Transverse colon (tissue), 4 donors: Measurements from ENCODE around the gene SMCO1. TPM values are rescaled to one million over a fixed set of nuclear protein-coding genes. Genes with fewer than 3 reads are reported as not detected.
"Not testable (repeated sequence)": the region's sequence is repeated elsewhere in the genome, so short reads cannot be mapped to it uniquely, and the experiment has no call there.

Source experiments
- DNase-seq: peaks from one replicate; pipeline ENCODE4 v3.0.0-alpha.2; 2019
- H3K27ac ChIP-seq, 4 donors: fragments of 200-600 bp; sonication (generic); 2 replicates each; pipeline ENCODE4 v1.5.1; 2016 to 2018; ENCODE audit warnings: inconsistent platforms in 4 of 4
- H3K27me3 ChIP-seq: fragments of 200-600 bp; sonication (generic); 2 replicates; pipeline ENCODE4 v1.5.1; 2017; ENCODE audit warnings: inconsistent platforms
- H3K36me3 ChIP-seq, 4 donors: fragments of 200-600 bp; sonication (generic); 2 replicates each; pipeline ENCODE4 v1.5.1; 2017 to 2019; ENCODE audit warnings: inconsistent platforms in 4 of 4
- H3K4me1 ChIP-seq, 4 donors: fragments of 200-600 bp; sonication (generic); 2 replicates each; pipeline ENCODE4 v1.5.1; 2017 to 2020; ENCODE audit warnings: inconsistent platforms in 4 of 4
- H3K4me3 ChIP-seq, 4 donors: fragments of 200-600 bp; sonication (generic); 1 replicate in 1 of 4; 2 replicates in 3 of 4; pipeline versions ENCODE4 v1.5.1 to v1.6.1; 2017 to 2019; ENCODE audit warnings: inconsistent platforms in 4 of 4
- H3K9me3 ChIP-seq, 2 donors: fragments of 200-600 bp; sonication (generic); 2 replicates each; pipeline ENCODE4 v1.5.1; 2017 to 2019; ENCODE audit warnings: inconsistent platforms in 2 of 2
- EP300 ChIP-seq: sonication (generic); formaldehyde crosslinking; IDR thresholded peaks from one replicate; pipeline ENCODE4 v1.6.1; 2017; ENCODE audit warnings: antibody characterized with exemption, low read depth
- POLR2A ChIP-seq: fragments of 450-650 bp; IDR thresholded peaks from one replicate; pipeline ENCODE4 v1.6.1; 2016; ENCODE audit warnings: antibody characterized with exemption, mild to moderate bottlenecking, moderate library complexity
- POLR2AphosphoS5 ChIP-seq, 3 donors: sonication (generic); formaldehyde crosslinking; IDR thresholded peaks; one replicate each; pipeline ENCODE4 v1.6.1; 2016; ENCODE audit warnings: antibody characterized with exemption in 3 of 3
- WGBS, 2 donors: methylation state at CpG; one replicate each; pipeline ENCODE4 v1.1.5; 2018; ENCODE audit warnings: low coverage in 1 of 2; 5-methylcytosine and 5-hydroxymethylcytosine counted together
- in situ Hi-C, 4 donors: fragments of 200-750 bp; cut with MboI; loops; one replicate each; pipeline versions ENCODE4 v1.15.0 to v1.15.1; 2017; ENCODE audit warnings: low sequenced_read_pairs in 3 of 4, low pct_ligation_motif_present in 1 of 4, low pct_unique_long_range_greater_than_20kb in 1 of 4
- intact Hi-C: fragments of 100-400 bp; cut with DNase I; formaldehyde crosslinking; loops from one replicate; pipeline ENCODE4 v1.15.1; 2023; ENCODE audit warnings: low total_unique reads
- total RNA-seq, 4 donors: library from RNA; depleted of rRNA; stranded (reverse); fragments of >200 nt; gene quantifications; one replicate each; pipeline ENCODE4 v1.1.0, GENCODE V29; 2016
- TF ChIP-seq, protein P1 (sequence below), 5 experiments: fragments of 200-600 bp in 3 of 5; fragments of 450-650 bp in 2 of 5; sonication (generic) in 3 of 5; IDR thresholded peaks; 1 replicate in 2 of 5; 2 replicates in 3 of 5; pipeline ENCODE4 v1.5.1; 2016 to 2017; ENCODE audit warnings: antibody characterized with exemption in 5 of 5, inconsistent platforms in 3 of 5, mild to moderate bottlenecking in 2 of 5, moderate library complexity in 1 of 5

The SMCO1 gene
- total RNA-seq, 4 donors from 2014 or later, result not detected

DNA sequence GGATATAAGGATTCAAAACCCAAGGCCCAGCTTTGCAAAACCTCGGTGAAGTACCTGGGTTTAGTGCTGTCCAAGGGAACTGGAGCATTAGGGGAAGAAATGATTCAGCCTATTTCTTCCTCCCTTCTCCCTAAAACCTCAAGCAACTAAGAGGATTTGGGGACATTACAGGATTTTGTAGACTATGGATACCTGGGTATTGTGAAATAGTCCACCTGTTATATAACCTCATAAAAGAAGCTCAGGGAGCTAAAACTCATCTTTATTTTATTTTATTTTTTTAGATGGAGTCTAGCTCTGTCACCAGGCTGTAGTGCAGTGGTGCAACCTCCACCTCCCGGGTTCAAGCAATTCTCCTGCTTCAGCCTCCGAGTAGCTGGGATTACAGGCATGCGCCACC, 8.7 kb upstream of the SMCO1 start:
- WGBS, 2 donors, result 96 to 100% methylated on average over 3 to 4 of the region's 4 CpGs
- intact Hi-C loops, result no loop called here
- H3K4me1 ChIP-seq, result no peaks in the 10 kb centered on the region
- H3K27me3 ChIP-seq, result no peaks in the 10 kb centered on the region
- no peak for DNase-seq
- no peak overlapping the region for H3K27ac ChIP-seq
- H3K9me3 ChIP-seq, result peaks cover 18 to 19% of the 10 kb centered on the region in 2 donors
- TF ChIP-seq, protein P1, sequence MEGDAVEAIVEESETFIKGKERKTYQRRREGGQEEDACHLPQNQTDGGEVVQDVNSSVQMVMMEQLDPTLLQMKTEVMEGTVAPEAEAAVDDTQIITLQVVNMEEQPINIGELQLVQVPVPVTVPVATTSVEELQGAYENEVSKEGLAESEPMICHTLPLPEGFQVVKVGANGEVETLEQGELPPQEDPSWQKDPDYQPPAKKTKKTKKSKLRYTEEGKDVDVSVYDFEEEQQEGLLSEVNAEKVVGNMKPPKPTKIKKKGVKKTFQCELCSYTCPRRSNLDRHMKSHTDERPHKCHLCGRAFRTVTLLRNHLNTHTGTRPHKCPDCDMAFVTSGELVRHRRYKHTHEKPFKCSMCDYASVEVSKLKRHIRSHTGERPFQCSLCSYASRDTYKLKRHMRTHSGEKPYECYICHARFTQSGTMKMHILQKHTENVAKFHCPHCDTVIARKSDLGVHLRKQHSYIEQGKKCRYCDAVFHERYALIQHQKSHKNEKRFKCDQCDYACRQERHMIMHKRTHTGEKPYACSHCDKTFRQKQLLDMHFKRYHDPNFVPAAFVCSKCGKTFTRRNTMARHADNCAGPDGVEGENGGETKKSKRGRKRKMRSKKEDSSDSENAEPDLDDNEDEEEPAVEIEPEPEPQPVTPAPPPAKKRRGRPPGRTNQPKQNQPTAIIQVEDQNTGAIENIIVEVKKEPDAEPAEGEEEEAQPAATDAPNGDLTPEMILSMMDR (IDR thresholded peaks at IDR 0.05), result no peak
- no peak for TF ChIP-seq POLR2AphosphoS5 (IDR thresholded peaks at IDR 0.05)
- no peak for TF ChIP-seq POLR2A
- TF ChIP-seq EP300, result no peak
- H3K36me3 ChIP-seq, result no peaks in the 10 kb centered on the region
- in situ Hi-C loops, result loop anchor here in 3 of 4 donors (10.0 to 25.0 kb wide), 2 partner anchors 262 to 269 kb away; no protein-coding TSS in a partner anchor
- H3K4me3 ChIP-seq, result no peak overlapping the region

DNA sequence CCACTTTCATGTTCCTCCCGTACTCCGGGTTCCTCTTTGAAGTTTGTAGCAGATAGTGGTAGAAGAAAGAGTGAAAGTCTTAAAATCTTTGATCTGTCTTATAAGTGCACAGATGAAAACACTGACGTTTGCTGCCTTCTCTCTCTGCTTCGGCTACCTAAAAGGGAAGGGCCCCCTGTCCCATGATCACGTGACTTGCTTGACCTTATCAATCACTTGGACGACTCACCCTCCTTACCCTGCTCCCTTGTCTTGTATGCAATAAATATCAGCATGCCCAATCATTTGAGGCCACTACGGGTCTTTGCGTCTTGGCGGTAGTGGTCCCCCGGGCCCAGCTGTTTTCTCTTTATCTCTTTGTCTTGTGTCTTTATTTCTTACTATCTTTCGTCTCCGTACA, 6.1 kb upstream of the SMCO1 start:
- intact Hi-C loops, H3K4me3 ChIP-seq, H3K36me3 ChIP-seq, H3K27me3 ChIP-seq, H3K4me1 ChIP-seq, H3K27ac ChIP-seq, DNase-seq: not testable (repeated sequence)
- in situ Hi-C loops, result loop anchor here in 3 of 4 donors (10.0 to 25.0 kb wide), 2 partner anchors 259 to 266 kb away; no protein-coding TSS in a partner anchor
- WGBS, 2 donors, result 77 to 82% methylated on average over 10 to 12 of the region's 12 CpGs
- H3K9me3 ChIP-seq, result peaks cover 27 to 28% of the 10 kb centered on the region in 2 donors

DNA sequence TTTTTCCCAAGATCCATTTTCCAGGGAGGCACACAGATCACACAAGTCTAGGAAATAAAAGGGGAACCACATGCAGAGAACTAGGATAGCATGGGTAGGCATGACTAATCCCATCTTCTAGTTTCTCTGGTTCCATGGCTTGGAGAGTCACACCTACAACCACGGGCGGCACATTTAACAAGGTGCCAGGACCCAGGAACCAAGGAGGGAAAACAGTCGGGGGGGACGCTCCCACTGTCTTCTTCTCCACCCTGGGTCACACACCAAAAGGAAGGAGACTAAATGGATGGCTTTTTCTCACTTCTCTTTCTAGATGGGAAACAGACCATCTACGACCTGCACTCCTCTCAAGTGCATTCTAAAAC, 4.6 kb upstream of the SMCO1 start:
- TF ChIP-seq POLR2AphosphoS5 (IDR thresholded peaks at IDR 0.05) (no peak), POLR2A (no peak), EP300 (no peak)
- TF ChIP-seq, protein P1 (IDR thresholded peaks at IDR 0.05), result no peak
- intact Hi-C loops, result loop anchor here (5.0 kb wide), 1 partner anchor 262 kb away; no protein-coding TSS in a partner anchor
- H3K4me3 ChIP-seq, result no peak overlapping the region

DNA sequence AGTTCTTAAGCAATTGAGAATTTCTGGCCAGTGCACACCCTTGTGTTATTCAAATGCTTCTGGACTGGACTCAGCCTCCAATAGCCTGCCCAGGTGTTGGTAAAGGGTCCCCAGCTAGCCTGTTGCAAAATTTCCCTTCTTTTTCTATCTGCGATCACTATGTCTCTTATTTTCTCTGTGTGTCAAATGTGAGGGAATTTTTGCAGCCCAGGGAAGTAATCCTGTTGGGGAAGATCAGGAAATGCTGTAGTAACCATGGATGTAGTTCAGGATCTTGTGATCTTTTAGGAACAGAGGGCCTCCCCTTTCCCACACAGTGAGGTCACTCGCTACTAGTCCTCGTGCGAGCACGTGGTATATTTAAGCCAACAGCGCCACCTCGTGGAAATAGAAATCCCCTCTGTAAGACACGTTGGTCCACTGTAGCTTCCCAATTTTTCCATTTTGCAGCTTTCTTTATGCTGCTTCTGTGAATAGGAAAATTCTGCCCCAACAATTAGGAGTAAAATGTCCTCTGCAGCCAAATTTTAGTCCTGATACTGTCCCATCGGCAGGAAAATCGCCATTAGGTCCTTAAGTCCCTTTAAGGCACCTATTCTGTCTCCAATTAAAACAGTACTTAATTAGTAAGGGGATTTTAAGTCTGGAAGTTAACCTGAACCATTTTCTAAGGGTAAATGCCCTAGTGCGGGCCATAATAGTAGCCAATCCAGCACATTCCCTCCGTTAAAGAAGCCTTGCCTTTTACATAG, 4.0 kb upstream of the SMCO1 start:
- in situ Hi-C loops (loop anchor here in 3 of 4 donors (5.0 to 25.0 kb wide), 2 partner anchors 257 to 262 kb away; no protein-coding TSS in a partner anchor), intact Hi-C loops (loop anchor here (5.0 kb wide), 1 partner anchor 262 kb away; no protein-coding TSS in a partner anchor)
- H3K9me3 ChIP-seq, result peaks cover 27 to 28% of the 10 kb centered on the region in 2 donors
- DNase-seq, result peak; percentile 60
- H3K4me1 ChIP-seq, result no peaks in the 10 kb centered on the region
- no peaks in the 10 kb centered on the region for H3K36me3 ChIP-seq
- 28 to 44% methylated on average over 9 to 12 of the region's 12 CpGs for WGBS, 2 donors
- H3K4me3 ChIP-seq, result no peak overlapping the region
- no peaks in the 10 kb centered on the region for H3K27me3 ChIP-seq
- H3K27ac ChIP-seq, result no peak overlapping the region
- no peak for TF ChIP-seq POLR2AphosphoS5 (IDR thresholded peaks at IDR 0.05)
- TF ChIP-seq POLR2A, result no peak
- TF ChIP-seq, protein P1 (IDR thresholded peaks at IDR 0.05), result peak; percentile 45 to 59 (median 53)
- no peak for TF ChIP-seq EP300

More for the DNA sequence above, 4.6 kb upstream of the SMCO1 start:
- Histone ChIP-seq H3K4me1 (no peaks in the 10 kb centered on the region), H3K36me3 (no peaks in the 10 kb centered on the region), H3K27me3 (no peaks in the 10 kb centered on the region), H3K9me3 (peaks cover 27 to 28% of the 10 kb centered on the region in 2 donors), H3K27ac (no peak overlapping the region)
- in situ Hi-C loops, result loop anchor here (5.0 to 25.0 kb wide), 3 partner anchors 257 to 265 kb away; no protein-coding TSS in a partner anchor
- DNase-seq, result no peak
- 80 to 83% methylated on average over 1 to 5 of the region's 5 CpGs for WGBS, 2 donors
